Trophoblast cell (in vitro differentiated cells and primary cell): ENCODE data around the gene TJP3.

Source experiments
- DNase-seq, 2 donors: peaks; one replicate each; pipeline ENCODE4 v3.0.0-alpha.2; 2016
- H2AFZ ChIP-seq: 2 replicates; pipeline ENCODE4 v1.6.1; 2013; ENCODE audit warnings: low read length, moderate library complexity, mild to moderate bottlenecking; ENCODE audit not compliant: insufficient read depth, poor library complexity
- H2AK5ac ChIP-seq: 2 replicates; pipeline ENCODE4 v1.6.1; 2013; ENCODE audit warnings: mild to moderate bottlenecking, low read length
- H2BK120ac ChIP-seq: 2 replicates; pipeline ENCODE4 v1.6.1; 2013; ENCODE audit warnings: low read length, mild to moderate bottlenecking, moderate library complexity; ENCODE audit not compliant: insufficient read depth, poor library complexity
- H2BK12ac ChIP-seq: 2 replicates; pipeline ENCODE4 v1.6.1; 2013; ENCODE audit warnings: mild to moderate bottlenecking, low read length, moderate library complexity
- H2BK5ac ChIP-seq: 2 replicates; pipeline ENCODE4 v1.6.1; 2013; ENCODE audit warnings: low read length, low read depth, moderate library complexity, mild to moderate bottlenecking; ENCODE audit not compliant: poor library complexity
- H3K14ac ChIP-seq: 2 replicates; pipeline ENCODE4 v1.6.1; 2013; ENCODE audit warnings: mild to moderate bottlenecking, low read length
- H3K18ac ChIP-seq: 2 replicates; pipeline ENCODE4 v1.6.1; 2013; ENCODE audit warnings: mild to moderate bottlenecking, low read length
- H3K23ac ChIP-seq: 2 replicates; pipeline ENCODE4 v1.6.1; 2013; ENCODE audit warnings: low read length
- H3K27ac ChIP-seq: 2 replicates; pipeline ENCODE4 v1.5.1; 2013; ENCODE audit warnings: low read depth, mild to moderate bottlenecking, inconsistent platforms, low read length, moderate library complexity
- H3K27me3 ChIP-seq: 2 replicates; pipeline ENCODE4 v1.6.1; 2013; ENCODE audit warnings: inconsistent platforms, mild to moderate bottlenecking, low read length, moderate library complexity; ENCODE audit not compliant: insufficient read depth
- H3K36me3 ChIP-seq, 2 experiments: 1 replicate in 1 of 2; 2 replicates in 1 of 2; pipeline ENCODE4 v1.6.1; 2013; ENCODE audit warnings: low read length in 2 of 2, mild to moderate bottlenecking in 2 of 2, moderate library complexity in 1 of 2; ENCODE audit not compliant: insufficient read depth in 2 of 2, control insufficient read depth in 1 of 2
- H3K4ac ChIP-seq: 2 replicates; pipeline ENCODE4 v1.6.1; 2013; ENCODE audit warnings: low read depth, mild to moderate bottlenecking, low read length, moderate library complexity
- H3K4me1 ChIP-seq, 2 experiments: 1 replicate in 1 of 2; 2 replicates in 1 of 2; pipeline ENCODE4 v1.6.1; 2013; ENCODE audit warnings: low read length in 2 of 2, mild to moderate bottlenecking in 2 of 2, moderate library complexity in 1 of 2; ENCODE audit not compliant: insufficient read depth in 2 of 2, control insufficient read depth in 1 of 2
- H3K4me2 ChIP-seq: 2 replicates; pipeline ENCODE4 v1.6.1; 2013; ENCODE audit warnings: inconsistent platforms, mild to moderate bottlenecking, low read length, moderate library complexity
- H3K4me3 ChIP-seq: 2 replicates; pipeline ENCODE4 v1.5.1; 2013; ENCODE audit warnings: mild to moderate bottlenecking, low read depth, low read length, inconsistent platforms
- H3K79me1 ChIP-seq: one replicate; pipeline ENCODE4 v1.6.1; 2013; ENCODE audit warnings: low read length
- H3K79me2 ChIP-seq: 2 replicates; pipeline ENCODE4 v1.6.1; 2013; ENCODE audit warnings: low read length, mild to moderate bottlenecking; ENCODE audit not compliant: control insufficient read depth, insufficient read depth, poor library complexity
- H3K9ac ChIP-seq: 2 replicates; pipeline ENCODE4 v1.6.1; 2013; ENCODE audit warnings: mild to moderate bottlenecking, low read length
- H3K9me3 ChIP-seq: 2 replicates; pipeline ENCODE4 v1.6.1; 2013; ENCODE audit warnings: low read depth, mild to moderate bottlenecking, control low read depth, inconsistent platforms, low read length; ENCODE audit not compliant: insufficient read depth
- H4K12ac ChIP-seq: 2 replicates; pipeline ENCODE4 v1.6.1; 2013; ENCODE audit warnings: low read depth, mild to moderate bottlenecking, low read length, moderate library complexity
- H4K8ac ChIP-seq: 2 replicates; pipeline ENCODE4 v1.6.1; 2013; ENCODE audit warnings: low read depth, mild to moderate bottlenecking, low read length, moderate library complexity
- H4K91ac ChIP-seq: one replicate; pipeline ENCODE4 v1.6.1; 2013; ENCODE audit warnings: low read depth, mild to moderate bottlenecking, low read length, moderate library complexity
- WGBS: extraction: QIAGEN DNeasy Blood & Tissue Kit; methylation state at CpG from one replicate; pipeline ENCODE4 v1.1.7; 2013; ENCODE audit warnings: missing lambda C conversion rate; ENCODE audit not compliant: insufficient read length, insufficient coverage; ENCODE audit errors: extremely low coverage; 5-methylcytosine and 5-hydroxymethylcytosine counted together

The TJP3 gene

DNA sequence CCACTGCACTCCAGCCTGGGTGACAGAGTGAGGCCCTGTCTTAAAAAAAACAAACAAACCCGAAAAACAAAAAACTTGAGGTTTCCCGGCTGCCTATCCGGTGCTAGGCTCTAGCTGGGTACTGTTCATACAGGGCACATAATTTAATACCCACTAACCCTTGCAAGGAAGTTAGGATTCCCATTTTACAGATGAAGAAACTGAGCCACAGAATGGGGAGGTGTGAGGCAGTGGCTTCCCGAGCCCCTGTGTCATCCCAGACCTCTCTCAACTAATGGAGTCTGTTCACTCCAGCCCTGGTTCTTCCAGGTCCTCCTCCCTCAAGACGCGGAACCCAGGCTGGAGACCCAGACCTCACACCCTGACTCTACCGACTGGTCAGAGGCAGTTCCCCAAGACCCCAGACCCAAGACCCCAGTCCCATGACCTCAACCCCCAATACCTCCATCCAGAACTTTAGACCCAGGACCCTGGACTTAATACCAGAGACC, 52.7 kb downstream of the TJP3 start:
- no peaks in the 10 kb centered on the region for H3K27me3 ChIP-seq
- H4K8ac ChIP-seq, result peak overlapping the region; percentile 95
- peak overlapping the region; percentile 84 for H4K12ac ChIP-seq
- H4K91ac ChIP-seq, result peak overlapping the region; percentile 94
- no CpG with 5 or more reads among the region's 7 CpGs for WGBS
- peak overlapping the region; percentile 72 for H3K4me2 ChIP-seq
- H3K4ac ChIP-seq, result peak overlapping the region; percentile 88
- H2AFZ ChIP-seq, result peak overlapping the region; percentile 88
- peak overlapping the region; percentile 97 for H3K18ac ChIP-seq
- H3K23ac ChIP-seq, result no peak overlapping the region
- peak overlapping the region; percentile 83 for H3K9ac ChIP-seq
- H3K9me3 ChIP-seq, result no peaks in the 10 kb centered on the region
- H3K79me1 ChIP-seq, result peaks cover 7% of the 10 kb centered on the region
- H2AK5ac ChIP-seq, result peak overlapping the region; percentile 67
- peaks cover 22 to 26% of the 10 kb centered on the region in 2 experiments for H3K36me3 ChIP-seq
- peak overlapping the region; percentile 73 for H2BK120ac ChIP-seq
- peaks cover 0 to 4% of the 10 kb centered on the region in 2 experiments for H3K4me1 ChIP-seq
- H2BK5ac ChIP-seq, result peak overlapping the region; percentile 70
- no peak overlapping the region for H2BK12ac ChIP-seq
- H3K14ac ChIP-seq, result peak overlapping the region; percentile 92
- no peak overlapping the region for H3K27ac ChIP-seq
- DNase-seq, result peak in 1 of 2 donors; percentile 4
- H3K4me3 ChIP-seq, result peak overlapping the region; percentile 91
- H3K79me2 ChIP-seq, result peaks cover 10% of the 10 kb centered on the region

DNA sequence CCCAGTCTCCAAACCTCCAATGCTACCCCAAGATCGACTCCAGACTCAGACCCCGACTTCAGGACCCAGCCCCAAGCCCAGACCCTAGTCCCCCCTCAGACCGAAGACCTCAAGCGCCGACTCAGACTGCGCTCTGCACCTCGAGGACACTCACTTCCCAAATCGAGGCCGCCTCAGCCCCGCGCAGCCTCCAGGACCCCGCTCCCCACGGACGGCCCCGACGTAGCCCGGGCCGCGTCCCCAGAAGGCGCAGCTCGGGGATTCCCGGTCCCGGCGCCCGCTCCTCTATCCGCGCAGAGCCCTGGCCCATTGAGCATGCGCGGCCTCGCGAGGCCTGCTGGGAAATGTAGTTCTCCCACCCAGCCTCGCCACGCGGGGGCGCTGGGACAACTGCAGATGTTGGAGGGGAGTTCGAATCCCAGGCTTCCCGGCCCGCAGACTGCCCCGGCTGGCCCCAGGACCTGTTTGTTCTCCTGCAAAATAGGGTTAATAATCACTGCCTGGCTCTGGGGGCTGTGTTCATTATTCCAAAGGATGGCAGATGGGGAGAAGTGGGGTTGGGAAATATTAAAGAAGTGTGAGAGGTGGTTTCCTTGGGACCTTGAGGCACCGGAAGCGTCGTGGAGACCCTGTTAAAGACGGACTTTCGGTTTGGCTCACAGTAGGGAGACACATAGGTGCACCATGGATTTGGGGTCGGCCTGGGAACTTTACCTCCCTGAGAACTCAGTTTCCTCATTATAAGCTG, 53.4 kb downstream of the TJP3 start, which contains the start of gene APBA3:
Gene APBA3 (minus strand): TSS at position 311 of the 748 bp plus-strand sequence. CDS start 1,428 bp downstream, outside the sequence.
- Histone ChIP-seq H3K18ac (peak within 1 kb of the TSS; percentile 97), H3K4me2 (peak within 1 kb of the TSS; percentile 72), H3K27ac (peak within 1 kb of the TSS; percentile 94), H3K4me3 (peak within 1 kb of the TSS; percentile 91), H3K4ac (peak within 1 kb of the TSS; percentile 88), H3K23ac (no peak within 1 kb of the TSS), H3K9me3 (no peaks in the 10 kb centered on the region), H3K27me3 (no peaks in the 10 kb centered on the region), H2BK5ac (peak within 1 kb of the TSS; percentile 98), H3K9ac (peak within 1 kb of the TSS; percentile 83), H3K79me2 (peaks cover 10% of the 10 kb centered on the region), H3K79me1 (peaks cover 7% of the 10 kb centered on the region), H3K36me3 (peaks cover 25 to 29% of the 10 kb centered on the region in 2 experiments), H2BK120ac (peak within 1 kb of the TSS; percentile 91), H3K14ac (peak within 1 kb of the TSS; percentile 92), H4K12ac (peak within 1 kb of the TSS; percentile 96), H2AFZ (peak within 1 kb of the TSS; percentile 95), H2AK5ac (peak within 1 kb of the TSS; percentile 67), H4K91ac (peak within 1 kb of the TSS; percentile 94), H2BK12ac (peak within 1 kb of the TSS; percentile 77), H3K4me1 (peaks cover 0 to 4% of the 10 kb centered on the region in 2 experiments), H4K8ac (peak within 1 kb of the TSS; percentile 97)
- no CpG with 5 or more reads among the region's 45 CpGs for WGBS
- DNase-seq, result peak; percentile 90 to 97

DNA sequence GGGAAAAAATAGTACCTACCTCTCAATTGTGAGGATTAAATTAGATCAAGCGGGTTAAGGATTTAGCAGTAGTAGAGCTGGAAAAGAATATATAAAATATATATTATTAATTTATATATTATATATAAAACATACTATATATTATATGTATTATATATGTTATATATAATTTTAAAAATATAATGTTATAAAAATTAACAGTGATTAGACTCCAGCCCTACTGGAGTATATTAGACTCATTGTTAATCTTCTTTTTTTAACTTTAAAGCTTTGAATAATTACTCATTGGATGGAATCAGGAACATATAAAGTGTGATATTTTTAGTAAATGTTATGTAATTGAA, 53.9 kb downstream of the TJP3 start:
- Histone ChIP-seq H3K4me2 (no peak overlapping the region), H2BK12ac (peak overlapping the region; percentile 77), H2AK5ac (no peak overlapping the region), H4K8ac (peak overlapping the region; percentile 96), H4K12ac (peak overlapping the region; percentile 70), H4K91ac (peak overlapping the region; percentile 83), H3K79me2 (peaks cover 10% of the 10 kb centered on the region), H3K14ac (no peak overlapping the region), H2BK120ac (no peak overlapping the region), H3K23ac (no peak overlapping the region), H3K18ac (no peak overlapping the region), H3K9me3 (no peaks in the 10 kb centered on the region), H2BK5ac (no peak overlapping the region), H3K4me3 (no peak overlapping the region), H3K9ac (no peak overlapping the region), H3K27ac (no peak overlapping the region), H3K36me3 (peaks cover 29 to 34% of the 10 kb centered on the region in 2 experiments), H3K27me3 (no peaks in the 10 kb centered on the region), H3K4ac (peak overlapping the region; percentile 21), H3K4me1 (peaks cover 0 to 4% of the 10 kb centered on the region in 2 experiments), H2AFZ (peak overlapping the region; percentile 95), H3K79me1 (peaks cover 7% of the 10 kb centered on the region)
- DNase-seq, result no peak
- no CpG with 5 or more reads among the region's 1 CpG for WGBS

DNA sequence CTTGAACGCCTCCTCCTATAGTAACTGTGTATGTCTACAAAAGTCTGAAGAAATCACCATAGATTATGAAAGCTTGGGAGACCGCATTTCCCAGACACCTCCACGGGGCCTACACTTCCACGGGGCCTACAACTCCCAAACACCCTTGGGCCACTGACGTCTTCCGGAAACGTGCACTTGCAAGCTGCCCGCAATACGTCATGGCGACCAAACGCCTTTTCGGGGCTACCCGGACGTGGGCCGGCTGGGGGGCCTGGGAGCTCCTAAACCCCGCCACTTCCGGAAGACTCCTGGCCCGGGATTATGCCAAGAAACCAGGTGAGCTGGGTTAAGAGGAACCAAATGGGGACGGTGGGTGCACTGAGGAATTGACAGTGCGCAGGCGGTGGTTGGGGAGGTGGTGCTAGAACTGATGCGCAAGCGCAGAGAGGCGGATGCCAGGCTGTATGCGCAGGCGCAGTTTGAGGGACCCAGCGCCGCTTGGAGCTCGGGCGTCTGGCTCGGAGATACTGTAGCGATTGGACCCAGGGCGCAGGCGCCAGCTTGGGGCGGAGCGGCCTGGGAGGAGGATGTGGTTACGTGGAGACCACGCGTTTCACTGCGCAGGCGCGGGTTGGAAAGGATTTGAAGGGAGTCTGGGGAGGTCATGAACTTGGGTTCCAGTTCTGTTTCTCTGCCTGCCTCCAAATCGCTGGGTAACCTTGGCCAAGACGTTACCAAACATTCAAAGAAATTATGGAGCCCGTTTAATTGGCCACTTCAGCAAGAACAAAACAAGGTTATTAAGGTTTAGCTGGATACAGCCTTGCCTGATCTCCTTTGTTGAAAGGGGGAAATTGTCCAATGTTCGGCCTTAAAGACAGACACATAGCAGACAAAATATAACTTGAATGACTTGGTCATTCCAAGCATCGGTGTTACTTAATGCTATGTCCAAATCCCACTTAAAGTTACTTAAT, 54.6 kb downstream of the TJP3 start, which contains the start of gene MRPL54:
Gene MRPL54 (plus strand): TSS at position 182 of the 959 bp plus-strand sequence. CDS start 19 bp downstream, at position 201.
- Histone ChIP-seq H3K4me3 (peak within 1 kb of the TSS; percentile 91), H3K36me3 (peaks cover 36 to 38% of the 10 kb centered on the region in 2 experiments), H3K4me2 (peak within 1 kb of the TSS; percentile 58), H3K9me3 (no peaks in the 10 kb centered on the region), H4K12ac (peak within 1 kb of the TSS; percentile 96), H3K4ac (peak within 1 kb of the TSS; percentile 70), H4K91ac (peak within 1 kb of the TSS; percentile 88), H2BK120ac (peak within 1 kb of the TSS; percentile 91), H3K9ac (peak within 1 kb of the TSS; percentile 93), H2BK12ac (peak within 1 kb of the TSS; percentile 77), H3K14ac (peak within 1 kb of the TSS; percentile 85), H3K27ac (peak within 1 kb of the TSS; percentile 94), H3K23ac (no peak within 1 kb of the TSS), H3K4me1 (peaks cover 0 to 4% of the 10 kb centered on the region in 2 experiments), H2AK5ac (peak within 1 kb of the TSS; percentile 61), H2AFZ (peak within 1 kb of the TSS; percentile 95), H3K18ac (peak within 1 kb of the TSS; percentile 74), H3K79me2 (peaks cover 10% of the 10 kb centered on the region), H2BK5ac (peak within 1 kb of the TSS; percentile 98), H3K27me3 (no peaks in the 10 kb centered on the region), H4K8ac (peak within 1 kb of the TSS; percentile 97), H3K79me1 (peaks cover 7% of the 10 kb centered on the region)
- DNase-seq, result peak; percentile 100
- no CpG with 5 or more reads among the region's 47 CpGs for WGBS
